GM23338 (cell line): ENCODE data around the gene PNKP. TPM values are rescaled to one million over a fixed set of nuclear protein-coding genes. Genes with fewer than 3 reads are reported as not detected.

Experiments used
- ATAC-seq: fragments of 200-7000 bp; cut with Tn5 transposase; 3 replicates; pipeline ENCODE4 v1.9.1; 2020
- DNase-seq: peaks from one replicate; pipeline ENCODE4 v3.0.0-alpha.2; 2015; ENCODE audit warnings: low spot score
- H2AFZ ChIP-seq: fragments of 200-600 bp; sonication (generic); 2 replicates; pipeline ENCODE4 v1.8.0; 2016; ENCODE audit warnings: antibody characterized with exemption, mild to moderate bottlenecking, moderate library complexity
- H3F3A ChIP-seq: fragments of 200-600 bp; sonication (generic); replicated peaks from 2 replicates; pipeline ENCODE4 v1.8.0; 2017; ENCODE audit warnings: antibody characterized with exemption, mixed run types, low read depth
- H3K27ac ChIP-seq: fragments of 200-600 bp; sonication (generic); 2 replicates; pipeline ENCODE4 v1.6.1; 2016; ENCODE audit warnings: low read depth
- H3K27me3 ChIP-seq: fragments of 200-600 bp; sonication (generic); 2 replicates; pipeline ENCODE4 v1.8.0; 2016; ENCODE audit warnings: mild to moderate bottlenecking, mixed run types, moderate library complexity; ENCODE audit not compliant: insufficient read depth
- H3K36me3 ChIP-seq: fragments of 200-600 bp; sonication (generic); 2 replicates; pipeline ENCODE4 v1.8.0; 2016; ENCODE audit warnings: mild to moderate bottlenecking; ENCODE audit not compliant: insufficient read depth
- H3K4me1 ChIP-seq: fragments of 200-600 bp; sonication (generic); 2 replicates; pipeline ENCODE4 v1.8.0; 2016; ENCODE audit warnings: mild to moderate bottlenecking, moderate library complexity; ENCODE audit not compliant: insufficient read depth
- H3K4me2 ChIP-seq: fragments of 200-600 bp; sonication (generic); 2 replicates; pipeline ENCODE4 v1.7.1; 2017; ENCODE audit warnings: mixed run types
- H3K4me3 ChIP-seq: fragments of 200-600 bp; sonication (generic); 2 replicates; pipeline ENCODE4 v1.6.1; 2016; ENCODE audit warnings: mixed run types
- H3K79me2 ChIP-seq: fragments of 200-600 bp; sonication (generic); replicated peaks from 2 replicates; pipeline ENCODE4 v1.8.0; 2017; ENCODE audit warnings: mild to moderate bottlenecking; ENCODE audit not compliant: insufficient read depth
- H3K9me2 ChIP-seq: fragments of 200-600 bp; sonication (generic); 2 replicates; pipeline ENCODE4 v1.8.0; 2017; ENCODE audit not compliant: insufficient read depth
- H4K20me1 ChIP-seq: fragments of 200-600 bp; sonication (generic); replicated peaks from 2 replicates; pipeline ENCODE4 v1.8.0; 2017; ENCODE audit warnings: mild to moderate bottlenecking; ENCODE audit not compliant: insufficient read depth
- H3K27ac Mint-ChIP-seq: 2 replicates; pipeline ENCODE4 v1.8.0; 2020; ENCODE audit warnings: inconsistent platforms, mild to moderate bottlenecking, moderate library complexity, mixed read lengths
- H3K27me3 Mint-ChIP-seq: 3 replicates; pipeline ENCODE4 v1.8.0; 2022; ENCODE audit warnings: low read depth, mild to moderate bottlenecking, moderate library complexity, mixed read lengths, inconsistent platforms; ENCODE audit not compliant: insufficient read depth, poor library complexity
- H3K36me3 Mint-ChIP-seq: 3 replicates; pipeline ENCODE4 v1.8.0; 2021; ENCODE audit warnings: low read depth, mild to moderate bottlenecking, inconsistent platforms, moderate library complexity, mixed read lengths
- H3K4me1 Mint-ChIP-seq: 3 replicates; pipeline ENCODE4 v1.8.0; 2020; ENCODE audit warnings: mild to moderate bottlenecking, inconsistent platforms, mixed read lengths
- H3K4me3 Mint-ChIP-seq: 3 replicates; pipeline ENCODE4 v1.8.0; 2021; ENCODE audit warnings: moderate library complexity, mild to moderate bottlenecking, inconsistent platforms, mixed read lengths
- H3K9me3 Mint-ChIP-seq: 3 replicates; pipeline ENCODE4 v1.8.0; 2020; ENCODE audit warnings: moderate library complexity, mild to moderate bottlenecking, inconsistent platforms, mixed read lengths
- CREB1 ChIP-seq: fragments of 250-450 bp; sonication (Bioruptor Pico); IDR thresholded peaks from 2 replicates; pipeline ENCODE4 v1.5.0; 2020; ENCODE audit warnings: low read depth, mild to moderate bottlenecking, moderate library complexity
- EZH2 ChIP-seq: fragments of 200-600 bp; sonication (generic); IDR thresholded peaks from one replicate; pipeline ENCODE4 v1.8.0; 2017; ENCODE audit warnings: antibody characterized with exemption, mild to moderate bottlenecking, low read depth; ENCODE audit not compliant: unreplicated experiment
- JUNB ChIP-seq: IDR thresholded peaks from one replicate; pipeline ENCODE4 v1.6.1; 2016; ENCODE audit warnings: antibody characterized with exemption; ENCODE audit not compliant: unreplicated experiment
- NANOG ChIP-seq: IDR thresholded peaks from 2 replicates; pipeline ENCODE4 v1.6.1; 2016; ENCODE audit warnings: antibody characterized with exemption, borderline replicate concordance
- POLR2AphosphoS5 ChIP-seq: IDR thresholded peaks from 2 replicates; pipeline ENCODE4 v1.6.1; 2016; ENCODE audit warnings: antibody characterized with exemption, low read depth
- STAT1 ChIP-seq: IDR thresholded peaks from one replicate; pipeline ENCODE4 v1.6.1; 2016; ENCODE audit warnings: antibody characterized with exemption; ENCODE audit not compliant: unreplicated experiment
- ZNF331 ChIP-seq: fragments of 250-450 bp; sonication (Bioruptor Pico); IDR thresholded peaks from 2 replicates; pipeline ENCODE4 v1.5.0; 2020; ENCODE audit warnings: low read depth, mild to moderate bottlenecking, moderate library complexity
- polyA plus RNA-seq: library from polyadenylated mRNA; unstranded; fragments of >200 nt; fragmentation: Nextera tagmentation; extraction: Ambion mirVana; gene quantifications from 2 replicates; pipeline ENCODE4 v1.2.1, GENCODE V29; 2016
- total RNA-seq: library from RNA; depleted of rRNA; stranded (reverse); fragments of >200 nt; shearing (Covaris generic); gene quantifications from 2 replicates; pipeline ENCODE4 v1.2.3, GENCODE V29; 2014
- TF ChIP-seq, protein P1 (sequence below): IDR thresholded peaks from 2 replicates; pipeline ENCODE4 v1.6.1; 2016; ENCODE audit warnings: antibody characterized with exemption
- TF ChIP-seq, protein P2 (sequence below): IDR thresholded peaks from one replicate; pipeline ENCODE4 v1.6.1; 2018; ENCODE audit warnings: antibody characterized with exemption; ENCODE audit not compliant: unreplicated experiment
- TF ChIP-seq, protein P3 (sequence below), 2 experiments: fragments of 200-600 bp in 1 of 2; sonication (generic) in 1 of 2; conservative IDR thresholded peaks; 2 replicates each; pipeline versions ENCODE4 v1.5.1 to v1.6.1; 2016 to 2017; ENCODE audit warnings: antibody characterized with exemption in 2 of 2, low read depth in 2 of 2, mild to moderate bottlenecking in 2 of 2, moderate library complexity in 1 of 2

PNKP gene
- total and polyA plus RNA-seq, 2 experiments from 2014 or later: 99.6 to 109 TPM

DNA sequence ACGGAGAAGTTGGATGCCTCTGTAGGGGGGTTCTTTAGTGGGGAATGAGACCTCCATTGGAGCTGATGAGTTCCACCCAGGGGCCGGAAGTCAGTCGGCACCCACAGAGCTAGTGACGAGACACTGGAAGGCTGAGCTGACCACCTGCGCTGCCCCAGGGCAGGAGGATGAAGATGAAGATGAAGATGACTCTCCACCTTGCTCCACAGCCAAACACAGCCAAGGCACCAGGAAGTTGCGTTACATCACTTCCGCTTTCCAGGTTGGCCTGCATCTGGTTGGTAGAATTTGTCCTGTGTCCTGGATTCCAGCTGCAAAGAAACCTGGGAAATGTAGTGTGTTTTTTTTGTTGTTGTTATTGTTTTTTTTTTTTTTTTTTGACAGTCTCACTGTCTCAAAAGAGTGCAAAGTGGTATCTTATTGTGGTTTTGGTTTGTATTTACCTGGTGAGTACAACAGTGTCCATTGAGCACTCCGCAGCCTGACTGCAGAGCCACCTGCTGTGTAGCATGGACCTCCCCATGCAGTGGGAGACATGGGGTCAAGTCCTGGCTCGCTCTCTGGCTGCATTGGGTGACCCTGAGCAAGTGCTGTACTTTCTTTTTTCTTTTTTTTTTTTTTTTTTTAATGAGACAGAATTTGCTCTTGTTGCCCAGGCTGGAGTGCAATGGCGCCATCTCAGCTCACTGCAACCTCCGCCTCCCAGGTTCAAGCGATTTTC is 12.0 kb upstream of the PNKP start:
- no peak for ATAC-seq

More for the DNA sequence above, 12.0 kb upstream of the PNKP start:
- no peaks in the 10 kb centered on the region for H3K9me2 ChIP-seq
- peak overlapping the region; percentile 63 for H3K4me3 ChIP-seq
- peaks cover 12% of the 10 kb centered on the region; the same call in 1 of the 2 replicates for H3F3A ChIP-seq
- peaks cover 3% of the 10 kb centered on the region; the same call in 1 of the 3 replicates for H3K9me3 Mint-ChIP-seq
- no peak overlapping the region for H3K4me3 Mint-ChIP-seq
- H4K20me1 ChIP-seq: peaks cover 8% of the 10 kb centered on the region
- peaks cover 35% of the 10 kb centered on the region for H3K36me3 ChIP-seq
- peaks cover 18% of the 10 kb centered on the region for H3K27me3 Mint-ChIP-seq
- no peak for TF ChIP-seq POLR2AphosphoS5
- no peak for TF ChIP-seq JUNB
- TF ChIP-seq, protein P1, sequence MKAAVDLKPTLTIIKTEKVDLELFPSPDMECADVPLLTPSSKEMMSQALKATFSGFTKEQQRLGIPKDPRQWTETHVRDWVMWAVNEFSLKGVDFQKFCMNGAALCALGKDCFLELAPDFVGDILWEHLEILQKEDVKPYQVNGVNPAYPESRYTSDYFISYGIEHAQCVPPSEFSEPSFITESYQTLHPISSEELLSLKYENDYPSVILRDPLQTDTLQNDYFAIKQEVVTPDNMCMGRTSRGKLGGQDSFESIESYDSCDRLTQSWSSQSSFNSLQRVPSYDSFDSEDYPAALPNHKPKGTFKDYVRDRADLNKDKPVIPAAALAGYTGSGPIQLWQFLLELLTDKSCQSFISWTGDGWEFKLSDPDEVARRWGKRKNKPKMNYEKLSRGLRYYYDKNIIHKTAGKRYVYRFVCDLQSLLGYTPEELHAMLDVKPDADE: no peak
- no peak for TF ChIP-seq CREB1 (CRISPR knock-in tag)
- TF ChIP-seq, protein P2, sequence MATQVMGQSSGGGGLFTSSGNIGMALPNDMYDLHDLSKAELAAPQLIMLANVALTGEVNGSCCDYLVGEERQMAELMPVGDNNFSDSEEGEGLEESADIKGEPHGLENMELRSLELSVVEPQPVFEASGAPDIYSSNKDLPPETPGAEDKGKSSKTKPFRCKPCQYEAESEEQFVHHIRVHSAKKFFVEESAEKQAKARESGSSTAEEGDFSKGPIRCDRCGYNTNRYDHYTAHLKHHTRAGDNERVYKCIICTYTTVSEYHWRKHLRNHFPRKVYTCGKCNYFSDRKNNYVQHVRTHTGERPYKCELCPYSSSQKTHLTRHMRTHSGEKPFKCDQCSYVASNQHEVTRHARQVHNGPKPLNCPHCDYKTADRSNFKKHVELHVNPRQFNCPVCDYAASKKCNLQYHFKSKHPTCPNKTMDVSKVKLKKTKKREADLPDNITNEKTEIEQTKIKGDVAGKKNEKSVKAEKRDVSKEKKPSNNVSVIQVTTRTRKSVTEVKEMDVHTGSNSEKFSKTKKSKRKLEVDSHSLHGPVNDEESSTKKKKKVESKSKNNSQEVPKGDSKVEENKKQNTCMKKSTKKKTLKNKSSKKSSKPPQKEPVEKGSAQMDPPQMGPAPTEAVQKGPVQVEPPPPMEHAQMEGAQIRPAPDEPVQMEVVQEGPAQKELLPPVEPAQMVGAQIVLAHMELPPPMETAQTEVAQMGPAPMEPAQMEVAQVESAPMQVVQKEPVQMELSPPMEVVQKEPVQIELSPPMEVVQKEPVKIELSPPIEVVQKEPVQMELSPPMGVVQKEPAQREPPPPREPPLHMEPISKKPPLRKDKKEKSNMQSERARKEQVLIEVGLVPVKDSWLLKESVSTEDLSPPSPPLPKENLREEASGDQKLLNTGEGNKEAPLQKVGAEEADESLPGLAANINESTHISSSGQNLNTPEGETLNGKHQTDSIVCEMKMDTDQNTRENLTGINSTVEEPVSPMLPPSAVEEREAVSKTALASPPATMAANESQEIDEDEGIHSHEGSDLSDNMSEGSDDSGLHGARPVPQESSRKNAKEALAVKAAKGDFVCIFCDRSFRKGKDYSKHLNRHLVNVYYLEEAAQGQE: no peak
- no peak for TF ChIP-seq NANOG
- no peak for TF ChIP-seq ZNF331 (CRISPR knock-in tag)
- TF ChIP-seq, protein P3, sequence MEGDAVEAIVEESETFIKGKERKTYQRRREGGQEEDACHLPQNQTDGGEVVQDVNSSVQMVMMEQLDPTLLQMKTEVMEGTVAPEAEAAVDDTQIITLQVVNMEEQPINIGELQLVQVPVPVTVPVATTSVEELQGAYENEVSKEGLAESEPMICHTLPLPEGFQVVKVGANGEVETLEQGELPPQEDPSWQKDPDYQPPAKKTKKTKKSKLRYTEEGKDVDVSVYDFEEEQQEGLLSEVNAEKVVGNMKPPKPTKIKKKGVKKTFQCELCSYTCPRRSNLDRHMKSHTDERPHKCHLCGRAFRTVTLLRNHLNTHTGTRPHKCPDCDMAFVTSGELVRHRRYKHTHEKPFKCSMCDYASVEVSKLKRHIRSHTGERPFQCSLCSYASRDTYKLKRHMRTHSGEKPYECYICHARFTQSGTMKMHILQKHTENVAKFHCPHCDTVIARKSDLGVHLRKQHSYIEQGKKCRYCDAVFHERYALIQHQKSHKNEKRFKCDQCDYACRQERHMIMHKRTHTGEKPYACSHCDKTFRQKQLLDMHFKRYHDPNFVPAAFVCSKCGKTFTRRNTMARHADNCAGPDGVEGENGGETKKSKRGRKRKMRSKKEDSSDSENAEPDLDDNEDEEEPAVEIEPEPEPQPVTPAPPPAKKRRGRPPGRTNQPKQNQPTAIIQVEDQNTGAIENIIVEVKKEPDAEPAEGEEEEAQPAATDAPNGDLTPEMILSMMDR (conservative IDR thresholded peaks at IDR 0.05; ENCODE audit: low read depth in 2 of 2): no peak
- no peak for TF ChIP-seq EZH2
- no peak for TF ChIP-seq STAT1
- no peak overlapping the region for H2AFZ ChIP-seq
- H3K27ac ChIP-seq: peak overlapping the region; percentile 96
- peaks cover 35% of the 10 kb centered on the region for H3K79me2 ChIP-seq
- H3K4me1 ChIP-seq: peaks cover 16% of the 10 kb centered on the region; the same call in 1 of the 2 replicates
- H3K27me3 ChIP-seq: no peaks in the 10 kb centered on the region
- H3K4me2 ChIP-seq: peak overlapping the region; percentile 92; the same call in 1 of the 2 replicates
- DNase-seq: no peak
- H3K4me1 Mint-ChIP-seq: peaks cover 26% of the 10 kb centered on the region
- H3K27ac Mint-ChIP-seq: no peak overlapping the region
- peaks cover 62% of the 10 kb centered on the region for H3K36me3 Mint-ChIP-seq
